HepG2 (cell line): ENCODE data around the gene KCNQ5. TPM values are rescaled to one million over a fixed set of nuclear protein-coding genes. Genes with fewer than 3 reads are reported as not detected.

Experiments
- ATAC-seq: fragments of 200-7000 bp; cut with Tn5 transposase; 3 replicates; pipeline ENCODE4 v1.9.1; 2020; ENCODE audit warnings: mild to moderate bottlenecking, moderate library complexity
- BruUV-seq: library from RNA; stranded (reverse); fragments of 400-500 nt; replicated peaks from 2 replicates; lab custom pipeline; 2021; lab: Mats Ljungman, UMichigan
- CTCF ChIA-PET: fragments of 300-600 bp; formaldehyde crosslinking; extraction: SDS; loops from one replicate; lab custom pipeline; 2021; ENCODE audit warnings: low total read pairs, inconsistent platforms, low intra/inter-chr PET ratio; lab: Yijun Ruan, JAX
- POLR2A ChIA-PET: fragments of 350-600 bp; sonication (Branson Sonifier 250); formaldehyde crosslinking; loops from one replicate; lab custom pipeline; 2020; ENCODE audit warnings: antibody characterized with exemption, inconsistent platforms; lab: Yijun Ruan, JAX
- DNase-seq: peaks from one replicate; pipeline ENCODE4 v3.0.0-alpha.2; 2015; ENCODE audit warnings: low spot score
- FAIRE-seq: peaks from 3 replicates; lab custom pipeline; 2011; peaks lifted over from hg19 to GRCh38; lab: Jason Lieb, UNC
- H2AFZ ChIP-seq: one replicate; pipeline ENCODE4 v1.6.1; 2011; ENCODE audit warnings: low read length, inconsistent platforms
- H3K27ac ChIP-seq: fragments of 300-600 bp; 3 replicates; pipeline ENCODE4 v1.8.0; 2011; ENCODE audit warnings: mixed run types, mild to moderate bottlenecking, mixed read lengths, low read length, inconsistent platforms; ENCODE audit not compliant: insufficient read depth; ENCODE audit errors: extremely low read length
- H3K27me3 ChIP-seq, 2 experiments: fragments of 200-600 bp in 1 of 2; 2 replicates in 1 of 2; 3 replicates in 1 of 2; pipeline versions ENCODE4 v1.6.0 to v1.8.0; 2011; ENCODE audit warnings: low read length in 2 of 2, mild to moderate bottlenecking in 2 of 2, moderate library complexity in 2 of 2, inconsistent platforms in 1 of 2; ENCODE audit not compliant: insufficient read depth in 2 of 2, control insufficient read depth in 1 of 2
- H3K36me3 ChIP-seq, 2 experiments: fragments of 200-600 bp in 1 of 2; replicated peaks in 1 of 2; 2 replicates in 1 of 2; 3 replicates in 1 of 2; pipeline versions ENCODE4 v1.5.1 to v1.8.0; 2011; ENCODE audit warnings: low read length in 2 of 2, inconsistent platforms in 1 of 2; ENCODE audit not compliant: insufficient read depth in 2 of 2, control insufficient read depth in 1 of 2
- H3K4me1 ChIP-seq: 2 replicates; pipeline ENCODE4 v1.5.1; 2012; ENCODE audit warnings: low read length, inconsistent platforms; ENCODE audit not compliant: insufficient read depth
- H3K4me2 ChIP-seq: 2 replicates; pipeline ENCODE4 v1.6.0; 2011; ENCODE audit warnings: low read depth, low read length, inconsistent platforms
- H3K4me3 ChIP-seq, 3 experiments: fragments of 200-600 bp in 1 of 3; sonication (generic), shearing (Covaris generic) in 1 of 3; replicated peaks in 1 of 3; 2 replicates each; pipeline ENCODE4 v1.5.1; 2011 to 2016; ENCODE audit warnings: low read length in 3 of 3, inconsistent platforms in 2 of 3, low read depth in 2 of 3, mild to moderate bottlenecking in 2 of 3, control low read depth in 1 of 3, mixed read lengths in 1 of 3; ENCODE audit not compliant: insufficient read depth in 1 of 3
- H3K79me2 ChIP-seq: one replicate; pipeline ENCODE4 v1.6.1; 2011; ENCODE audit warnings: low read length, inconsistent platforms; ENCODE audit not compliant: insufficient read depth
- H3K9ac ChIP-seq: 2 replicates; pipeline ENCODE4 v1.6.0; 2011; ENCODE audit warnings: mild to moderate bottlenecking, low read depth, low read length, inconsistent platforms; ENCODE audit not compliant: insufficient read depth
- H3K9me3 ChIP-seq: 2 replicates; pipeline ENCODE4 v1.5.1; 2012; ENCODE audit warnings: mild to moderate bottlenecking, low read length
- H4K20me1 ChIP-seq: 2 replicates; pipeline ENCODE4 v1.6.0; 2011; ENCODE audit warnings: inconsistent platforms, mild to moderate bottlenecking, low read length, moderate library complexity; ENCODE audit not compliant: insufficient read depth
- DNMT1 ChIP-seq: sonication (generic); formaldehyde crosslinking; IDR thresholded peaks from 2 replicates; pipeline ENCODE4 v1.5.1; 2020; ENCODE audit warnings: mild to moderate bottlenecking, missing genetic modification reagents
- ELF3 ChIP-seq: IDR thresholded peaks from 2 replicates; pipeline ENCODE4 v1.6.1; 2016; ENCODE audit warnings: missing genetic modification reagents, missing compliant biosample characterization
- FIP1L1 ChIP-seq: fragments of 200-400 bp; formaldehyde crosslinking; IDR thresholded peaks from 2 replicates; pipeline ENCODE4 v1.6.1; 2018; ENCODE audit warnings: low read depth, mild to moderate bottlenecking, low read length, moderate library complexity, borderline replicate concordance; ENCODE audit not compliant: insufficient read depth
- FOXK1 ChIP-seq: sonication (generic); formaldehyde crosslinking; IDR thresholded peaks from 2 replicates; pipeline ENCODE4 v1.4.0; 2020; ENCODE audit warnings: low read depth, missing genetic modification reagents, borderline replicate concordance
- GATA4 ChIP-seq: sonication (generic); IDR thresholded peaks from 2 replicates; pipeline ENCODE4 v1.6.1; 2016; ENCODE audit warnings: antibody characterized with exemption, low read depth, borderline replicate concordance
- MAFK ChIP-seq, 2 experiments: IDR thresholded peaks in 1 of 2; conservative IDR thresholded peaks in 1 of 2; 2 replicates each; pipeline ENCODE4 v1.6.1; 2011; ENCODE audit warnings: improper control_type of control experiment in 2 of 2, low read length in 2 of 2
- NFIC ChIP-seq: IDR thresholded peaks from 2 replicates; pipeline ENCODE4 v1.6.1; 2012; ENCODE audit warnings: mild to moderate bottlenecking, low read length, inconsistent platforms
- SALL2 ChIP-seq: sonication (generic); formaldehyde crosslinking; IDR thresholded peaks from 2 replicates; pipeline ENCODE4 v1.8.1; 2023; ENCODE audit warnings: mild to moderate bottlenecking, missing genetic modification reagents, inconsistent platforms
- SOX6 ChIP-seq, 2 experiments: fragments of 450-650 bp in 1 of 2; sonication (generic) in 1 of 2; formaldehyde crosslinking in 1 of 2; IDR thresholded peaks; 2 replicates each; pipeline versions ENCODE4 v1.4.0 to v1.6.1; 2017 to 2020; ENCODE audit warnings: antibody characterized with exemption in 1 of 2, mild to moderate bottlenecking in 1 of 2, missing genetic modification reagents in 1 of 2
- SPEN ChIP-seq: sonication (generic); formaldehyde crosslinking; IDR thresholded peaks from 2 replicates; pipeline ENCODE4 v1.5.1; 2020; ENCODE audit warnings: low read depth, mild to moderate bottlenecking, missing genetic modification reagents
- TRIM24 ChIP-seq: sonication (generic); formaldehyde crosslinking; IDR thresholded peaks from 2 replicates; pipeline ENCODE4 v1.8.0; 2022; ENCODE audit warnings: mild to moderate bottlenecking, missing genetic modification reagents
- WIZ ChIP-seq: sonication (generic); formaldehyde crosslinking; IDR thresholded peaks from 2 replicates; pipeline ENCODE4 v1.5.1; 2020; ENCODE audit warnings: mild to moderate bottlenecking, missing genetic modification reagents
- ZKSCAN5 ChIP-seq: sonication (generic); formaldehyde crosslinking; IDR thresholded peaks from 2 replicates; pipeline ENCODE4 v1.5.1; 2020; ENCODE audit warnings: mild to moderate bottlenecking, missing genetic modification reagents
- ZNF136 ChIP-seq: sonication (generic); formaldehyde crosslinking; IDR thresholded peaks from 2 replicates; pipeline ENCODE4 v1.8.1; 2022; ENCODE audit warnings: low read depth, mild to moderate bottlenecking, moderate library complexity, missing genetic modification reagents
- ZNF232 ChIP-seq: sonication (generic); formaldehyde crosslinking; IDR thresholded peaks from 2 replicates; pipeline ENCODE4 v1.4.0; 2020; ENCODE audit warnings: missing genetic modification reagents, borderline replicate concordance
- ZNF251 ChIP-seq: sonication (generic); formaldehyde crosslinking; IDR thresholded peaks from 2 replicates; pipeline ENCODE4 v1.9.0; 2021; ENCODE audit warnings: mild to moderate bottlenecking, missing genetic modification reagents
- ZNF816 ChIP-seq: sonication (generic); formaldehyde crosslinking; IDR thresholded peaks from 2 replicates; pipeline ENCODE4 v1.8.0; 2022; ENCODE audit warnings: missing genetic modification reagents, mild to moderate bottlenecking, borderline replicate concordance
- ZNF839 ChIP-seq: sonication (generic); formaldehyde crosslinking; IDR thresholded peaks from 2 replicates; pipeline ENCODE4 v1.4.0; 2020; ENCODE audit warnings: missing genetic modification reagents, mild to moderate bottlenecking, borderline replicate concordance
- ZSCAN31 ChIP-seq: sonication (generic); formaldehyde crosslinking; IDR thresholded peaks from 2 replicates; pipeline ENCODE4 v1.5.0; 2020; ENCODE audit warnings: low read depth, mild to moderate bottlenecking, missing genetic modification reagents
- WGBS: methylation state at CpG from one replicate; pipeline ENCODE4 v1.1.6; 2017; ENCODE audit warnings: low lambda C conversion rate; 5-methylcytosine and 5-hydroxymethylcytosine counted together
- in situ Hi-C: cut with HindIII; loops from 2 replicates; pipeline ENCODE4 v1.10.0; 2017; ENCODE audit warnings: low pct_unique_long_range_greater_than_20kb; ENCODE audit not compliant: extremely low pct_ligation_motif_present
- intact Hi-C: fragments of 100-400 bp; cut with micrococcal nuclease; formaldehyde crosslinking; loops from one replicate; pipeline ENCODE4 v1.10.0; 2022; ENCODE audit not compliant: unreplicated experiment
- polyA plus RNA-seq, 8 experiments: library from polyadenylated mRNA; depleted of rRNA in 3 of 8; stranded (reverse) in 7 of 8; unstranded in 1 of 8; fragments of >200 nt; fragmentation: Illumina TruSeq in 4 of 8; extraction: Trizol in 4 of 8; gene quantifications; 2 replicates each; pipeline versions ENCODE4 v1.2.1 to v1.2.3, GENCODE V29; 2011 to 2016; ENCODE audit warnings: low read depth in 4 of 8, missing spikeins in 1 of 8, mixed read lengths in 1 of 8; ENCODE audit not compliant: insufficient read depth in 1 of 8
- total RNA-seq, 5 experiments: library from RNA; depleted of rRNA; stranded (reverse); fragments of >200 nt; fragmentation: Illumina TruSeq; extraction: Trizol; gene quantifications; 2 replicates each; pipeline ENCODE4 v1.2.3, GENCODE V29; 2016; ENCODE audit warnings: low read depth in 1 of 5
- TF ChIP-seq, protein P1 (sequence below): sonication (generic); formaldehyde crosslinking; IDR thresholded peaks from 2 replicates; pipeline ENCODE4 v1.5.1; 2020; ENCODE audit warnings: missing genetic modification reagents, mild to moderate bottlenecking, borderline replicate concordance
- TF ChIP-seq, protein P2 (sequence below): sonication (generic); formaldehyde crosslinking; IDR thresholded peaks from 2 replicates; pipeline ENCODE4 v1.5.1; 2020; ENCODE audit warnings: mild to moderate bottlenecking, moderate library complexity, missing genetic modification reagents
- TF ChIP-seq, protein P3 (sequence below): IDR thresholded peaks from 2 replicates; pipeline ENCODE4 v1.6.1; 2016; ENCODE audit warnings: control low read depth

KCNQ5 gene
- total and polyA plus RNA-seq, 2 of the 13 experiments (the other 11 are each of a cell fraction or from before 2014, with no cell fraction given): 0.04 TPM; not detected in 1

DNA sequence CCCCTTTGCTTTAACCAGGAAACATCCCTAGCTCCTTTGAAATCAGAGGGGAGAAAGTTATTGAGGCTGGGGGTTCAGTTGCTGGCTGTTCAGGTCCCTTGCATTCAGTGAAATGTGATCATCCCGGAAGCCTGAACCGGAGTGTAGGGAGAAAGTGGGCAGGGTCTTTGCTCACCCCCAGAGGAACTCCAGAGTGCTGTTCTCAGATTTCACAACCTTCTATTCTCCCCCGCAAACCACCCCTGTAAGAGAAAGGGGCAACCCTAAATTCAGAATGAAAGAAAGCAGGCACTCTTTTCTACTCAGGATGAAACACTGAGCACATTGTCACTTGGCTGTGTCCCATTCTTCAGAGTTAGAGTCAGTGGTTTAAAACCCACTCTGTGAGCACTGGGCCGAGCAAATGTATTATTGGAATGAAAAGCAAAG is 463.6 kb downstream of the KCNQ5 start (continued):
- TF ChIP-seq ZSCAN31 (CRISPR knock-in tag): no peak
- no peak for TF ChIP-seq NFIC
- no peak for TF ChIP-seq ZKSCAN5 (CRISPR knock-in tag)

DNA sequence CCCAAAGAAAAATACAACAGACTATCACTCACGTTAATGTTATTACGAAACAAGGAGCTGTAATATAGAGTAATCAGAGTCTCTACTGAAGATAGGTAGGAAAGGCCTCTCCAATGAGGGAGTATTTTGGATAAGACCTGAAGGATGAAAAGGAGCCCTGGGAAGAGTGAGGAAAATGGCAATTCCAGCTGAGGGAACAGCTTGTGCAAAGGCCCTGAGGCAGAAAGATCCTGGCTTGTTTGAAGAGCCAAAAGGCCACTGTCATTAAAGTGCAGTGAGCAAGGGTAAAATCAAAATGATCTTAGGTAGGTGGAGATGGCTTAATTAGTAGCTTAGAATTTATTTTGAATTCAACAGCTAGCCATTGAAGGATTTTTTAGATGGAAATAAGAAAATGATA is 464.9 kb downstream of the KCNQ5 start:
- Histone ChIP-seq H3K4me3 (no peak overlapping the region), H3K4me2 (no peak overlapping the region), H3K4me1 (no peaks in the 10 kb centered on the region), H3K79me2 (no peaks in the 10 kb centered on the region), H3K9me3 (no peaks in the 10 kb centered on the region), H3K9ac (no peak overlapping the region), H3K27me3 (no peaks in the 10 kb centered on the region; a peak in 1 of 5 replicates), H3K36me3 (no peaks in the 10 kb centered on the region), H4K20me1 (no peaks in the 10 kb centered on the region), H3K27ac (no peak overlapping the region), H2AFZ (no peak overlapping the region)
- intact Hi-C loops (no loop called here), in situ Hi-C loops (no loop called here)
- 6% methylated on average over 2 of the region's 2 CpGs for WGBS
- ATAC-seq: no peak
- no peak for DNase-seq
- FAIRE-seq: no peak
- no TSS peak for BruUV-seq
- TF ChIP-seq, protein P1, sequence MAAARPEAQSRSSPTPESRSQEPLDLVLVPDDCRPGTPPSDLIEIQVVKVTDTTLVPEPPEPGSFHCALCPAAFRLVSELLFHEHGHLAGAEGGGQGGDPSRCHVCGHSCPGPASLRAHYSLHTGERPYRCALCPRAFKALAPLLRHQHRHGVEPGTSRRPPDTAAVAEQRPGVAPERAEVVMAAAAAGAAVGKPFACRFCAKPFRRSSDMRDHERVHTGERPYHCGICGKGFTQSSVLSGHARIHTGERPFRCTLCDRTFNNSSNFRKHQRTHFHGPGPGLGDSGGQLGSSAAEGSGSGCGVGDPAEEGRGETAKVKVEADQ (CRISPR knock-in tag): no peak
- no peak for TF ChIP-seq FIP1L1
- no peak for TF ChIP-seq SOX6 (IDR thresholded peaks at IDR 0.05)
- no peak for TF ChIP-seq SOX6 (CRISPR knock-in tag; IDR thresholded peaks at IDR 0.05)
- TF ChIP-seq ZNF251: no peak
- no peak for TF ChIP-seq GATA4
- TF ChIP-seq, protein P2, sequence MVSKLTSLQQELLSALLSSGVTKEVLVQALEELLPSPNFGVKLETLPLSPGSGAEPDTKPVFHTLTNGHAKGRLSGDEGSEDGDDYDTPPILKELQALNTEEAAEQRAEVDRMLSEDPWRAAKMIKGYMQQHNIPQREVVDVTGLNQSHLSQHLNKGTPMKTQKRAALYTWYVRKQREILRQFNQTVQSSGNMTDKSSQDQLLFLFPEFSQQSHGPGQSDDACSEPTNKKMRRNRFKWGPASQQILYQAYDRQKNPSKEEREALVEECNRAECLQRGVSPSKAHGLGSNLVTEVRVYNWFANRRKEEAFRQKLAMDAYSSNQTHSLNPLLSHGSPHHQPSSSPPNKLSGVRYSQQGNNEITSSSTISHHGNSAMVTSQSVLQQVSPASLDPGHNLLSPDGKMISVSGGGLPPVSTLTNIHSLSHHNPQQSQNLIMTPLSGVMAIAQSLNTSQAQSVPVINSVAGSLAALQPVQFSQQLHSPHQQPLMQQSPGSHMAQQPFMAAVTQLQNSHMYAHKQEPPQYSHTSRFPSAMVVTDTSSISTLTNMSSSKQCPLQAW (CRISPR knock-in tag): no peak
- TF ChIP-seq SALL2: no peak
- TF ChIP-seq DNMT1 (CRISPR knock-in tag): no peak
- no peak for TF ChIP-seq WIZ
- TF ChIP-seq, protein P3, sequence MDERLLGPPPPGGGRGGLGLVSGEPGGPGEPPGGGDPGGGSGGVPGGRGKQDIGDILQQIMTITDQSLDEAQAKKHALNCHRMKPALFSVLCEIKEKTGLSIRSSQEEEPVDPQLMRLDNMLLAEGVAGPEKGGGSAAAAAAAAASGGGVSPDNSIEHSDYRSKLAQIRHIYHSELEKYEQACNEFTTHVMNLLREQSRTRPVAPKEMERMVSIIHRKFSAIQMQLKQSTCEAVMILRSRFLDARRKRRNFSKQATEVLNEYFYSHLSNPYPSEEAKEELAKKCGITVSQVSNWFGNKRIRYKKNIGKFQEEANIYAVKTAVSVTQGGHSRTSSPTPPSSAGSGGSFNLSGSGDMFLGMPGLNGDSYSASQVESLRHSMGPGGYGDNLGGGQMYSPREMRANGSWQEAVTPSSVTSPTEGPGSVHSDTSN (CRISPR knock-in tag): no peak
- TF ChIP-seq SPEN (CRISPR knock-in tag): no peak
- no peak for TF ChIP-seq ELF3 (CRISPR knock-in tag)
- TF ChIP-seq MAFK (conservative IDR thresholded peaks at IDR 0.05 in 1 of 2, IDR thresholded peaks at IDR 0.05 in 1 of 2; ENCODE audit: low read length in 2 of 2): no peak
- no peak for TF ChIP-seq ZNF839 (CRISPR knock-in tag)
- no peak for TF ChIP-seq TRIM24
- no peak for TF ChIP-seq ZNF136 (CRISPR knock-in tag)
- TF ChIP-seq FOXK1: no peak
- TF ChIP-seq ZNF232 (CRISPR knock-in tag): no peak
- no peak for TF ChIP-seq ZNF816 (CRISPR knock-in tag)
- ChIA-PET POLR2A (no interaction called here), CTCF (no interaction called here)
